NAMALWA (cell line): ENCODE measurements around the gene WWTR1.

ENCODE experiments used
- DNase-seq: peaks from one replicate; pipeline ENCODE4 v3.0.0-alpha.2; 2015; ENCODE audit warnings: low spot score

The WWTR1 gene

DNA sequence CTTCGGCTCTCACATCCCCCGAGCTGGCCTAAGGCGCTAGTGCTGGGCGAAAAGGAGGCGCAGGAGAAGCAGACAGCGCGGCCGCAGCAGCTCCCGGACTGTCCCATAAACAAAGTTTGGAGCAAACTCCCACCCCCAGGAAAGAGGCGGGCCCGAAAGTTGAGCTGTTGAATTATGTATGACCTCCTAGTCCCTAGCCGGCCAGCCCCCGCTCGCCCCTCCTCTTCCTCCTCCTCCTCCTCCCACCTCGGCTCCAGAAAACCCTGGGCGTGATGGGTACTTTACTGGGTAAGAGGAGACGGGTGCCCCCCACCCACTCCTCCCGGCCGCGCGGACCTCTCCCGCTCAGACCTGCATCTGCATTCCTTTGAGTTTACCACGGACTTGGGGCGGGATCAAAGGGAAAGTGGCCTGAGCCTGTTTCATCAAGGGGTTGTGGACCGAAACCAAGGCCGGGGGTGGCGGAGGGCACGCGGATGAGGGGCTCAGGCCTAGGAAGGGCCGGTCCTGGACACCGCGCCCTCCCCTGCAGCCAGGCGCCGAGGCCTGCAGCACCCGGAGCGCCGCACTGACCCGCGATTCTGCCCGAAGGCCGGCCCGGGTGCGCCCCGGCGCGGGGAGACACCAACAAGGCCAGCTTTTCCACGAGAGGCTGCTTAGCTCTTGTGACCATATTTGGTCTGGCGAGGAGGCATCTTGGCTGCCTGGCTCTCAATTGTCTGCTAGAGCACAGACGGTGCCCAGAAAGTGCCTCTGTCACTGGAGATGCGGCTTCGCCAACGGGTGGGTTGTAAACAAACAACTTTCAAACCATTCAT, at the start of gene WWTR1:
Gene WWTR1 (minus strand): TSS at position 100 of the 818 bp plus-strand sequence. CDS start 719 bp downstream, outside the sequence.
- no peak for DNase-seq

DNA sequence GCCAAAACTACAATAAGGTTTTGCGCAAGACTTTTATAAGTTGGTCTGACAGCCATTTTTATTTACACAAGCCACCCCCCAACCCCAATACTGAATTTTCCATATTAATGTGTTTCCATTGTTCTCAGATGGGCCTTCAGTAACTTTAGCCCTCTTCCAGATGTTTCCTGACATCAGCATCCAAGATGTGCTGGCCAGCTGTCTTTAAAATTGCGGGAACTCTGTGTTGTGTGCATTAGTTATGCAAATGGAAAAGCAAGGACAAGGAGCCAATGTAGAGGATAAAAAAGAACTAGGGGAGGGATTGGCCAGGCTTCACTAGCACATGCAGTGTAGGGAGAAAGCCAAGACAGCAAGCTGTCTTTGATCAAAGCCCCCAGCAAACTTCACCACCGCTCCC, 49.1 kb upstream of the WWTR1 start:
- DNase-seq: no peak

DNA sequence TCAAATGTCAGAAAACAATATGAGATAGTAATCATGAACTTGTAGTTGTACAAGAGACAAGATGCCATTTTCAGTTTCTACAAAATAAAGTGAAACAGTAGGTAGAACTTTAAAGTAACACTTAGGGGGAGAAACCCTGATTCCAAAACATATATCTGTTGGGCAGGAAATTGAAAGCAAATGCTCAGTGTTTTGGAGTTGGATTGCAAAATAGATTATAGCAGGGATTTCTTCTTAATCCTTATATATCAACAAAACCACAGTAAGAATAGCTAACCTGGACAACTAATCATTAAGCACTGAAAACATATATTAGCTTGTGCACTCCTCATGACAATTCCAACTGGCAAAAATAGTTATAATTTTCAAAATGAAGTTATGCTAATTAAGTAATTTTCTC, 47.6 kb upstream of the WWTR1 start:
- no peak for DNase-seq

- no peak for DNase-seq
Observed at GRCh38 chr3:149703466-149703865, 45.6 kb upstream of the WWTR1 start.

DNA sequence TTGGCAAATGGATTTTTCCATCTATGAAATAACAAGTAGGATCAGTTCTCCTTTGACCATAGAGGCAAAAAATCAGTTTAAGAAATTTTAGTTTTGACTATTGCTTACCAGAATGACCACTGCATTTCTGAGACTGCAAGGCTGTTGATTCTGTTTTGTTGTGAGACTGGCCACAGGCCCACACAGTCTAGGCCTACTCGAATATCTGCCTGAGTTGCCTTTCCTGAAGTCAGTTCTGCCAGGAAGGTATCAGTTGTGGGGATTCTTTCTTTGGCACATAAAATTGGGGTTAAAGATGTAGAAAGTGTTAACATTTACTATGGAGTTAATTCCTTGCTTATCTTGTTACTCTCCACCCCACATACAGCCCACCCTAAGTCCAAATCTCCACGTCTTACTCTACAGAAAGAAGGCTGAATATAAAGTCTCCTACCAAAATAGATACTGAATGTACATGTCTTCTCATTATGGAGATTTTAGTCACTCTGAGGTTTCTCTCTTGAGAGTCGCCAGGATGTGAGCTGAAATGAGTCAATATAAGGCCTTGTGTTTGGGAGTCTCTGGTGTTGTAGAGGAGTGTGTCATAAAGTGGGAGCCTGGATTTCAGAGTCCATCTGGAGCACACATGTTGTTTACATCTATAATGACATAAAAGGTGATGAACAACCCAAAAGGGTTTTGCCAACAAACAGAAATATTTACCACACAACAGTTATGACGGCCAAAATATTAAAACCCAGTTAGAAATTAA, 45.0 kb upstream of the WWTR1 start:
- no peak for DNase-seq

DNA sequence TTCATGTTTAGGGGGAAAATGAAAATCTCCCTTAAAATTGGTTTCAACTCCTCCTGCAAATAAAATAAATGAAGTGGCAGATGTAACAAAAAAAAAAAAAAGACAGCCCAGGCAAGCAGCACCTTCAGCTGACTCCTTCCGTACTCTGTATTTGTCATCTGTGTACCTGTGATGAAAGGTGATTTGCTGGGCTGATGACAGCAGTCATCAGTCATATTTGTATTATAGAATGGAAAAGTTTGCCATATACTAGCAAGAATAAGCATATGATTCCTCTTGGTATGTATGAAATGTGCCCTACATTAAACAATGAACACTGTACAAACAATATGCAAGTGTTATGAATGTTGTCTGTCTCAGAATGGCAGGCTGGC, 44.1 kb upstream of the WWTR1 start:
- DNase-seq: no peak

- DNase-seq: no peak
Observed at GRCh38 chr3:149701206-149701976, 43.6 kb upstream of the WWTR1 start.

GRCh38 chr3:149688122-149688757, 30.4 kb upstream of the WWTR1 start:
- DNase-seq: no peak

DNA sequence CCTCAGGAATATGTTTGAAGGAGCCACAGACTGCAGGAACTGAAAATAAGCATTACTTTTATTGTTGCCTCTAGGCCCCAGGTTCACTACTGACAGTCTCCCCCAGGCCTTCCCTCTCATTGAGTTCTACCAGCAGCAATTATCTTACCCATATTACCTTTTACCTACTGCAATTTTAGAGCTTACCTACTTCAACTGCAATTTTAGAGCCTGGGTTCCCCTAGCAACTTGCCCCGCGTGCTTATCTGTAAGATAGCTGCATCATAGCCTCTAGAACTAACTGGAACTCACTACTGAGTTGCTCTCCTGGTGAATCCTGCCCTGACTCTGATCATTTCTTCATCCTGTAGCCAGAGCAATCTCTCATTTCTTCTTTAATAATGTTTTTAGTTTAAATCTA, 29.2 kb upstream of the WWTR1 start:
- DNase-seq: no peak

DNA sequence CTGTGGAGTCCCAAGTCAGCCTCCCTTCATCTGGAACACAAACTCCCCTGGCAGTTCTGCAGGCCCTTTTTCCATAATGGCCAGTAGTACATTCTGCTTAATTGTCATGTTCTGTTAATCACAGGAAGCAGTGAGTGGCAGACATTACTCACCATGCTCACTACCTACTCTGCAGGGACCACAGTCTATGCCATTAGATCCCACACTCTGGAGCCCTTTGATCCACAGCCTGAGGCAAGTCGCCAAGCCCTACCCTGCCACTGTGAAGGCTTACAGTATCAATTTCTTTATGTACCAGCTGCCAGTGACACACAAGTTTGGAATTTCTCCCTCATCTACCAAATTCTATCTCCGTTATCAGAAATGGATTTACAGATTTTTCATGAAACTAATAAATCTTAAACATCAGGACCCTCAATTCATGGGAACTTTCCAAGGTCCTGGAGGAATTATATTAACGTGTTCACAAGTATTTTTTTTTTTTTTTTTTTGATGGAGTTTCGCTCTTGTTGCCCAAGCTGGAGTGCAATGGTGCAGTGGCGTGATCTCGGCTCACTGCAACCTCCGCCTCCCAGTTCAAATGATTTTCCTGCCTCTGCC, 20.6 kb upstream of the WWTR1 start:
- DNase-seq: no peak

- no peak for DNase-seq
Observed at GRCh38 chr3:149673393-149673792, 15.6 kb upstream of the WWTR1 start.

DNA sequence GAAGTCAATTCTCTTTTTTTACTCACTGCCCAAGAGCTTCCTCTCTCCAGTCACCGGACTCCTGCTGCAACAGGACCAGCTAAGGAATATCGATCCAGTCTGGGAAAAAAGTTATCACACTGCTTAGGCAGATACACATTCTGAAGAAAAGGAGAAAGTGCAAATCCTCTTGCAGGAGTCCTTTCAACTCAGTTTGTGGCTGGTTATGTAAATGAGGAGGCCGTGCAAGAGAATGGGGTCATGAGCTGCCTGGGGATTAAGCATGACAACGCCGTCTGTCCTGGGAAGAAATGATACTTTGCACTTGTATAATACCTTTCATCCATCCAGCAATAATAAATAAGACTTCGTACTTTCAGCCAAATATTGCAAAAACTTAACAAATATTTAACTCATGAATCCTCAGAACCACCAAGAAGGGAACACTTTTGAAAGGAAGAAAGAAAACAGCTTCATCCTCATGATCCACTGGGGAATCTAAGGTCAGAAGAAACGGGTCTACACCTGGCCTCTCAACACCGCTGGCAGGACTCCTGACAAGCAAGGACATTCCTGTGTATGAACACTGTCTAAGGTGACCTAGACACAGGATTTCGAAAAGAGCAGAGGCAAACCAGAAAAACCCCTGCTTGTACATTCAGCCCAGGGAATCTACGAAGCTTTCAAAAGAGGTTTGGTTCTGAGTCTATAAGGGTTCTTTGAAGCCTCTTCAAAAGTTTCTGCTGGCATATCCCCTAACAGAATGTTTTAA, 13.1 kb upstream of the WWTR1 start:
- DNase-seq: no peak

GRCh38 chr3:149667576-149667975, 9.8 kb upstream of the WWTR1 start:
- DNase-seq: no peak

- no peak for DNase-seq
Observed at GRCh38 chr3:149663966-149664365, 6.1 kb upstream of the WWTR1 start.

- no peak for DNase-seq
Observed at GRCh38 chr3:149662240-149662887, 4.5 kb upstream of the WWTR1 start.

GRCh38 chr3:149660462-149660861, 2.6 kb upstream of the WWTR1 start:
- DNase-seq: no peak

GRCh38 chr3:149658744-149659497, 1.1 kb upstream of the WWTR1 start:
- no peak for DNase-seq

GRCh38 chr3:149657321-149657925, 402 bp downstream of the WWTR1 start:
- no peak for DNase-seq

DNA sequence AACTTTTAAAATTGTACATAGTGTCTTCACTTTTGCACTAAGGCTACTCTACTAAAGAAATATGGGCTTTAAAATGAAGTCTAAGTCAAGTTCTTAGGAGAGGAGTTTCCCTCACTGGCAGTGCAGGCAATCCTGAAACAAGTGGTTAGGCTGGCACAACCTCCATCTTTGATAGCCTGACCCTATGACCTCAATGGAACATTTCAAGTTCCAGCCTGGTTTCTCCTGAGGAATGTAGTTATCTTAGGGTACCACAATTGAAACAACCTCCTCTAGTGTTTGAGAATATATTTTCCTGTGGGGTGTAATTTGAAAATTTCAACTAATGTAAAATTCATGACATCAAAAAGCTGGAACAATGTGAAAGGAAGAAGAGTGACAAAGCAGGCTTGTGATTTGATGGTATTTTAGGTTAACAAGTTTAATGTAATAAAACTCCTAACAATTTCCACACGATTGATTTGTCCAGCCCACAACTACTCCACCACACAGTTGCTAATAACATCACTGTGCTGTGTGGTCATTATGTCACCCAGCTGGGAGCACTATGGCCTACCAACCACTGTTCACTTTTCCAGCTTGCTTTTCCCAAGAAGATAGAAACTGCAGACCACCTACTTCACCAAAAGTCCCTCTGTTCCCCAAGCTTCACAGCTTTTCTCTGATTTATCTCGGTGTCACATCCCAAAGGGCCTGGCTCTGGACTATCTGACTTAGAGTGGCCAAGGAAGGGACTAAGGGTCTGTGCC, 1.8 kb downstream of the WWTR1 start:
- DNase-seq: no peak
